Muscle of leg (tissue), 11 donors: ENCODE results near the gene GPR21. TPM values are rescaled to one million over a fixed set of nuclear protein-coding genes. Genes with fewer than 3 reads are reported as not detected.

Source experiments
- DNase-seq: peaks from one replicate; pipeline ENCODE4 v3.0.0; 2013
- H3K27ac ChIP-seq: one replicate; pipeline ENCODE4 v1.5.1; 2013; ENCODE audit warnings: mild to moderate bottlenecking, low read length, control low read depth
- H3K27me3 ChIP-seq: one replicate; pipeline ENCODE4 v1.6.1; 2013; ENCODE audit warnings: low read length; ENCODE audit not compliant: control insufficient read depth, insufficient read depth
- H3K36me3 ChIP-seq: one replicate; pipeline ENCODE4 v1.6.1; 2013; ENCODE audit warnings: low read length; ENCODE audit not compliant: control insufficient read depth, insufficient read depth
- H3K4me1 ChIP-seq: one replicate; pipeline ENCODE4 v1.6.1; 2013; ENCODE audit warnings: low read length; ENCODE audit not compliant: control insufficient read depth, insufficient read depth
- H3K4me3 ChIP-seq: one replicate; pipeline ENCODE4 v1.5.1; 2013; ENCODE audit warnings: low read length, control low read depth
- H3K9me3 ChIP-seq: replicated peaks from 2 replicates; pipeline ENCODE4 v1.6.1; 2013; ENCODE audit warnings: low read depth, low read length; ENCODE audit not compliant: control insufficient read depth
- WGBS: methylation state at CpG from one replicate; pipeline ENCODE4 v1.1.5; 2013; ENCODE audit warnings: missing lambda C conversion rate; ENCODE audit not compliant: insufficient coverage; 5-methylcytosine and 5-hydroxymethylcytosine counted together
- polyA plus RNA-seq, 8 donors: library from polyadenylated mRNA; unstranded; fragments of 120-200 nt; gene quantifications; one replicate each; pipeline versions ENCODE4 v1.2.1 to v1.2.3, GENCODE V29; 2013; ENCODE audit warnings: inconsistent platforms in 1 of 8, low replicate concordance in 1 of 8; ENCODE audit not compliant: insufficient read length in 8 of 8, insufficient read depth in 1 of 8
- total RNA-seq: library from RNA; stranded (reverse); fragments of 120-200 nt; gene quantifications from one replicate; pipeline ENCODE4 v1.2.4, GENCODE V29; 2013

The GPR21 gene
- total and polyA plus RNA-seq, 9 donors = 0.24 to 0.66 (median 0.38) TPM; not detected in 4

DNA sequence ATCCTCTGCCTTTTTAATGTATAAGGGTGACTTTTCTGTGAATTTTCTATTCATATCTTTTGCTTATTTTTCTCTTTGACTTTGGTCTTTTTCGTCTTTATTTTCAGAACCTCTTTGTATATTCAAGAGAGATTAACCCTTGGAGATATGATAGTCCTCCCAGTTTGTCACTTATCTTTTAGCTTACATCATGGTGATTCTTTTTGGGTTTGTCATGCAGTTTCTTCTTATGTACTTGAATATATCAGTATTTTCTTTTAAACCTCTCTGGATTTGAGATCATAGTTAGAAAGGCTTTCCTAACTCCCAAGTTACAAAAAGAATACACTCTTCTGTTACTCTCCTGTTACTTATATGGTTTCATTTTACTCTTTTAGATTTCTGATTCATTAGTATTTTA is 27.5 kb upstream of the GPR21 start:
- H3K9me3 ChIP-seq = no peaks in the 10 kb centered on the region
- H3K36me3 ChIP-seq = peaks cover 13% of the 10 kb centered on the region

DNA sequence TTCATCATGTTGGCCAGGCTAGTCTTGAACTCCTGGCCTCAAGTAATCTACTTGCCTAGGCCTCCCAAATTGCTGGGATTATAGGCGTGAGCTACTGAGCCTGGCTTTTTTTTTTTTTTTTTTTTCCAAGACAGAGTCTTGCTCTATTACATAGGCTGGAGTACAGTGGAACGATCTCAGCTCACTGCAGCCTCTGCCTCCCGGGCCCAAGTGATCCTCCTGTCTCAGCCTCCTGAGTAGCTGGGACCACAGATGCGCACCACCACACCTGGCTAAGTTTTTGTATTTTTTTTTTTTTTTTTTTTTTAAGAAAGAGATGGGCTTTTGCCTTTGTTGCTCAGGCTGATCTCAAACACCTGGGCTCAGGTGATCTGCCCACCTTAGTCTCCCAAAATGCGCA is 26.2 kb upstream of the GPR21 start:
- 100% methylated on average over 1 of the region's 5 CpGs for WGBS
- Histone ChIP-seq H3K4me1 (no peaks in the 10 kb centered on the region), H3K36me3 (peaks cover 14% of the 10 kb centered on the region), H3K9me3 (no peaks in the 10 kb centered on the region), H3K4me3 (no peak overlapping the region), H3K27ac (no peak overlapping the region), H3K27me3 (no peaks in the 10 kb centered on the region)
- no peak for DNase-seq

More for the DNA sequence above, 27.5 kb upstream of the GPR21 start:
- Histone ChIP-seq H3K4me3 (no peak overlapping the region), H3K4me1 (no peaks in the 10 kb centered on the region), H3K27me3 (no peaks in the 10 kb centered on the region), H3K27ac (no peak overlapping the region)
- DNase-seq = no peak
- no CpG with 5 or more reads among the region's 1 CpG for WGBS

DNA sequence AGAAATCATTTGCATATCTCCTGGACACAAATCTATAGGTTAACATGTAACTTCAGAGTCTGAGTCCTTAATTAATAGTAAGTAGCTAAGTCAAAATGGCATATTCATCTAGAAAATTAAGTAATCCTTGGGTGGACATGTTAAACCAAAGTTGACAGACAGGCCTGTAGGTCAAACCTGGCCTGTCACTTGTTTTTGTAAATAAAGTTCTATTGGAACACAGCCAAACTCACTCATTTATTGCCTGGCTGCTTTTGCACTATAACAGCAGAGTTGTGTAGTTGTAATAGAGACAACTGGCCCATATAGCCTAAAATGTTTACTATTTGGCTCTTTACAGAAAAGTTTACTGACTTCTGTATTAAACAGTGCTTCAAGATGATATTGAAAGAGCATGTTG is 24.6 kb upstream of the GPR21 start:
- no peaks in the 10 kb centered on the region for H3K27me3 ChIP-seq
- no peak overlapping the region for H3K4me3 ChIP-seq
- H3K4me1 ChIP-seq = no peaks in the 10 kb centered on the region
- no peak overlapping the region for H3K27ac ChIP-seq
- peaks cover 14% of the 10 kb centered on the region for H3K36me3 ChIP-seq
- no peaks in the 10 kb centered on the region for H3K9me3 ChIP-seq
- DNase-seq = no peak

DNA sequence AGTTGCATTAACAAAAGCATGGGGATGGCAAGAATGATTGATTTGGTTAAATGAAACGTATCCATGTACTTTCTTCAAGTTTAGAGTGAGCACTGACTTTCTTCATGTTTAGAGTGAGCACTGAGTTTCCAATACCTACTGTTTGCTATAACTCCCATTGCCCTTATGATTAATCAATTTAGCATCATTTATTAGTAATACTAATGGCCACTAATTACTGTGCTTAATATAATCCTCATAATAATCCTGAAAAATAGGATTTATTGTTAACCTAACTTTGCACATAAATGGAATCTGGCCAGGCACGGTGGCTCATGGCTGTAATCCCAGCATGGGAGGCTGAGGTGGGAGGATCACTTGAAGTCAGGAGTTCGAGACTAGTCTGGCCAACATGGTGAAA is 22.1 kb upstream of the GPR21 start:
- H3K9me3 ChIP-seq = no peaks in the 10 kb centered on the region
- no peak for DNase-seq
- H3K4me3 ChIP-seq = no peak overlapping the region
- WGBS = no CpG with 5 or more reads among the region's 3 CpGs
- no peaks in the 10 kb centered on the region for H3K27me3 ChIP-seq
- H3K4me1 ChIP-seq = no peaks in the 10 kb centered on the region
- H3K36me3 ChIP-seq = peaks cover 20% of the 10 kb centered on the region
- no peak overlapping the region for H3K27ac ChIP-seq

DNA sequence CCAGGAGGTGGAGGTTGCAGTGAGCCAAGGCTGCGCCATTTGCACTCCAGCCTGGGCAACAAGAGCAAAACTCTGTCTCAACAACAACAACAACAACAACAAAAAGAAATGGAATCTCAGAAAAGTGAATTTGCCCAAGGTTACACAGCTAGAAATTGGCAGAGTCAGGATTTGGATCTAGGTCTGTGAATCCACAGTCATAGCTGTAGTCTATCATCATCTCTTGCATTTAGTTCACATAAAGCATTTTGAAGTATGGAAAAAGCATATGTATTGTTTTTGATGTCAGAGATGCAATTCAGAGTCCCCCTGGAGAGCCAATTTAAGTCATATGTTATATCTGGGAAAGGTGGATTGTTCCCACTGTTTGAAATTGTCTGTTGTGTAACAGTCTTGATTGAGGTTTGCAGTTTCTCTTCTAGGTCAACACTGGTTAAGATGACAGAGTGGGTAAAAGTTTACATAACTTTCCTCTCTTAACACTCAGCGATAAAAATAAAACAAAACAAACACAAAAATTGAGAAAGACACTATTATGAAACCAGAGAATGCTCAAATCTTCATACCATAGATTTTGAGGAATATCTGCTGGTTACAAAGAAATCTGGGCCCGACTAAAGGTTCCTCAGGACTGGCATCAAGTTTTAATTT is 21.5 kb upstream of the GPR21 start:
- Histone ChIP-seq H3K4me1 (no peaks in the 10 kb centered on the region), H3K4me3 (no peak overlapping the region), H3K27ac (no peak overlapping the region), H3K9me3 (no peaks in the 10 kb centered on the region), H3K36me3 (peaks cover 14% of the 10 kb centered on the region), H3K27me3 (no peaks in the 10 kb centered on the region)
- WGBS = no CpG with 5 or more reads among the region's 3 CpGs
- no peak for DNase-seq

DNA sequence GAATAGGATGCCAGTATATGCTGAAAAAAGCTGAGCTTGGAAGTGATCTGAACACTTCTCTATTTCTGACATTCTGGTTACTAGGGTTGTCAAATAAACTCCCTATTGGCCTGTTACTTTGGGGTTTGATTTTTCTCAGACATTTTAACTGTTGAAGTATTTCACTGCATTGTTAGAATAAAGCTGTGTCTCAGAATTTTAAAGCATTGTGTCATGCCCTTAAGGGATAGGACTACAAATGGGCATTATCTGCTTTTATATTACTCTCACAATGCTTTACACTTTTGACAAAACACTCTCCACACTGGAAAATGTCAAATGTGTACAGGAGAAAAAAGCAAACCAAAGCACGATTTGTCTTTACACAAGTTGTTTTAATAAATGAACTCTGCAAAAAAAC is 16.8 kb upstream of the GPR21 start:
- Histone ChIP-seq H3K4me3 (no peak overlapping the region), H3K4me1 (no peaks in the 10 kb centered on the region), H3K9me3 (no peaks in the 10 kb centered on the region), H3K27me3 (no peaks in the 10 kb centered on the region), H3K36me3 (peaks cover 21% of the 10 kb centered on the region), H3K27ac (no peak overlapping the region)
- no CpG with 5 or more reads among the region's 1 CpG for WGBS
- no peak for DNase-seq

DNA sequence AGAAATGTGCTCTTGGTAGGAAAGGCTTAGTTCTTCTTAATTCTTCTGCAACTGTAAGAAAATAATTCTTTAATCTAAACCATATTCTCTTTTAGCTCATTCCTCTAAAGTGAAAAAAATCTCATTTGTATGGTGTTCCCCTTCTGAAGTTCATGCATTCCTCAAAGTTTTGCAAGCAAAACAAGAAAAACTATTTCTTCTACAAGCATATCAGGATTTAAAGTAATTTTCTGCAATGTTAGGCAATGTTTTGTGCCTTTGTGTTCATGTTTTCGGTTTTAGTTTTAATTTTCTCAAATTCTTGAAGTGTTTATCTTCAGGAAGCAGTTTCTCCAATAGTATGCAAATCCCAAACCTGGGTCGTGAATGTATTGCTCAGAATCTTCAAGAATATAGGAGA is 12.7 kb upstream of the GPR21 start:
- WGBS = no CpG with 5 or more reads among the region's 2 CpGs
- Histone ChIP-seq H3K27ac (no peak overlapping the region), H3K4me1 (no peaks in the 10 kb centered on the region), H3K27me3 (no peaks in the 10 kb centered on the region), H3K36me3 (peaks cover 16% of the 10 kb centered on the region), H3K9me3 (no peaks in the 10 kb centered on the region), H3K4me3 (no peak overlapping the region)
- no peak for DNase-seq

DNA sequence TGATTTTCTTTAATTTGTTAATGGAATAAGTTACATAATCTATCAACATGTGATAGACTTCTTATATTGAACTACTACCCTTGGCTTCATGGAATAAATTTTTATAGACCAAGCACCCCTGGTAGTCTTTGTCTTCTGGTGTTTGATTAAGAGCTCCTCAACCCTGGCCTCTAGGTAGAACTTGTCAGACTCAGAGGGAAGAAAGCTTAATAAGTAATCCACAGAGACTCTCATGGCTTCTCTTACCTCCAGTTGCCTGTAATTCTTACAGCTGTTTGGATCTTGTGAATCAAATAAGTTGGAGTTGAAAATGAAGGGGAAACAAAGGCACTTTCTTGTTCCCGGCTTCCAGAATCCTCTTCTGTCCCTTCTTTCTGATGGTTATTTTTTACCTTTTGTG is 7.0 kb upstream of the GPR21 start:
- no peak for DNase-seq
- no peaks in the 10 kb centered on the region for H3K4me1 ChIP-seq
- no peak overlapping the region for H3K4me3 ChIP-seq
- no peak overlapping the region for H3K27ac ChIP-seq
- H3K9me3 ChIP-seq = no peaks in the 10 kb centered on the region
- H3K36me3 ChIP-seq = peaks cover 6% of the 10 kb centered on the region
- WGBS = no CpG with 5 or more reads among the region's 1 CpG
- no peaks in the 10 kb centered on the region for H3K27me3 ChIP-seq

DNA sequence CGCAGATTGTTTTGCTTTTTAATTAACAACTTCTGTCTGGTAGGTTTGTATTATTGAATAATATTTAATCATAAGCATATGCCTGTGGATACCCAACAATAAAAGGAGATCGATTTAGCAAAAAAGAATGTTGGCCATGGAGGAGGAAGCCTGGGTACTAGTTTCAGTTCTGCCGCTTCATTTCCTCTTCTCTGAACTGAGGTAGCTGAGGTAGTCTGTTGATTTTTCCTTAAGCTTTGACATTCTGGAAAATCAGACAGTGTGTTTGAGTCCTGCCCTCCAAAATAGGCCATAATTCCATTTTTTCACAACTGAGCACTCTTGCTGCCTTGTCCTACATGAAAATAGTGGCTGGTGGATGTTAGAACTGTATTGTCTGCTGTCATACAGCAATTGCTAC is 6.0 kb upstream of the GPR21 start:
- H3K36me3 ChIP-seq = peaks cover 3% of the 10 kb centered on the region
- DNase-seq = no peak

DNA sequence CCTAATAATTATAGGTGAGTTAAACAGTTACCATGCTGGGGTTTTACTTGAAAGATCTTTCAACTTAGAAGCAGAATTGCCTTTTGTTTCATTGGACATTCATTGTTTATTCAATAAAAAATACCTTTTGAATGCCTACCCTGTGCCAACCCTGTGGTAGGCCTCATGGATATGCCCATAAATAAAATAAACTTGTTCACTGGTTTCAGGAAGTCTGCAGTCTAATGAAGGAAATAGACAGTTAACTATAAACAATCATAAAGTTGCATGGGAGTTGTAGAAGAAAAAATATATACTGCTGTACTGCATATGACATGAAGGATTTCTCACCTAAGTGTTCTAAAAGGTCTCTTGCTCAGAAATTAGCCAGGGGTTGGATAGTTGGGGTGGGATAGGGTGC is 5.3 kb upstream of the GPR21 start:
- Histone ChIP-seq H3K27ac (no peak overlapping the region), H3K36me3 (peaks cover 3% of the 10 kb centered on the region), H3K27me3 (no peaks in the 10 kb centered on the region), H3K9me3 (no peaks in the 10 kb centered on the region), H3K4me3 (no peak overlapping the region), H3K4me1 (peaks cover under 1% of the 10 kb centered on the region)
- DNase-seq = no peak

More for the DNA sequence above, 6.0 kb upstream of the GPR21 start:
- Histone ChIP-seq H3K27me3 (no peaks in the 10 kb centered on the region), H3K4me1 (no peaks in the 10 kb centered on the region), H3K9me3 (no peaks in the 10 kb centered on the region), H3K27ac (no peak overlapping the region), H3K4me3 (no peak overlapping the region)
- WGBS = no CpG with 5 or more reads among the region's 3 CpGs

DNA sequence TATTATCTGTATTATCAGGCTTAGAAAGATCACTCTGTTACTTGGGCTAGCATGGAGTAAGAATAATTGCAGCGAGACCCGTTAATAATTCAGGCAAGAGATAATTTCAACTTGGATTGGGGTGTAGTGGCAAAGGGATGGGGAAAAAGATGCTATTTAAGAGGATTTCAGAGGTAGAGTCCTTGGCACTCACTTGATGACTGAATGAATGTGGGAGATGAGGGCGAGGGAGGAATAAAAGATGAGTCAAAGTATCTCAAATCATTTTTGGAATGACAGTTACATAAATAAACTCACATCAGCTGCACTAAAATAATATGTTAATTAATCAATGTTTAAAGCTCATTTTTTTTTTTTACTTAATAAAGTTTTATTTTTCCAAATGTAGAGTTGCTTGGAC is 4.5 kb upstream of the GPR21 start:
- 100% methylated on average over 2 of the region's 3 CpGs for WGBS
- H3K27ac ChIP-seq = no peak overlapping the region
- H3K36me3 ChIP-seq = peaks cover 3% of the 10 kb centered on the region
- H3K9me3 ChIP-seq = no peaks in the 10 kb centered on the region
- H3K4me3 ChIP-seq = no peak overlapping the region
- peaks cover 4% of the 10 kb centered on the region for H3K4me1 ChIP-seq
- no peaks in the 10 kb centered on the region for H3K27me3 ChIP-seq
- DNase-seq = no peak
